ENCODE data around the gene RUNX2. TPM values are rescaled to one million over a fixed set of nuclear protein-coding genes. Genes with fewer than 3 reads are reported as not detected.

RUNX2 gene
- total RNA-seq, 6 experiments from 2014 or later, result 7.4 to 12.7 (median 10.8) TPM

DNA sequence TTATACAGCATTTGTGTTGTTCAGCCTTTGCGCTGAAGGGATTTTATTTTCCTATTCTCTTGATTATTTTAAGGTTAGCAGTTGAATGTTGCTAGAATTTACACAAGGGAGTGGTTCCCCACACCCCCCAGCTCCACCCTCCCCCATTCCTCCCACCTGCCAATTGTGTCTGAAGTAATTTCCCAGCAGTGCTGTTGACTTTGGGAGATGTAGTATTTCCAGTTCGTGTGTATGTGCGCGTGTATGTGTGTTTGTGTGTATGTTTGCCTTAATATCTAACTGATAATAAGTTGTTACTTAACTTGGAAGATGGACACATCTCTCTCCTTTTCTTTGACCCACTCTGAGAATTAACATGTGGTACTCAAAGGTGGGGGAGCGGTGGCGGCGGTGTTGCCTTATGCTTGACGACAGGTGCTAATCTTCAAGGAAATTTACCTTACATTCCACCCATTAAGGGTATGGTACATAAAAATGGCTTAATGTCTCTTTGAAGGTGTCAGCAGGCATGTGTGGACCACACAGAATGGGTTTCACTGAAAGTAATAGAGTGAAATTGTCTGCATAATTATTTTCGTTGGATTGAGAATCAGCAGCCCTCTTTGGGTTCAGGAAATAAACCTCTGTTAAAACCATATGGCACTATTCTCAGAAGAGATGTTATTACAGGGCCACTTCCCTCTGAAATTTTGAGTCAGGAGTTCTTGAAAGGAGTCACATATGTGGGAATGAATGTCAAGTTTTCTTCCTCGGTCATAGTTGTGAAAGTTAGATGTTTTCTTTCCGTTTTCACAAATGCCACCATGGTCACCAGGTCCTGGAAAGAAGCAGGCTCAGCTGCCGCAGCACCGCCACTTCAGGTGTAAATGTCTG, 145.2 kb downstream of the RUNX2 start:
- no peak overlapping the region for H3K27ac Mint-ChIP-seq
- peaks cover 24% of the 10 kb centered on the region; the same call in 1 of the 2 replicates for H3K36me3 Mint-ChIP-seq (ENCODE audit: low read depth)
- TF ChIP-seq, protein P1, sequence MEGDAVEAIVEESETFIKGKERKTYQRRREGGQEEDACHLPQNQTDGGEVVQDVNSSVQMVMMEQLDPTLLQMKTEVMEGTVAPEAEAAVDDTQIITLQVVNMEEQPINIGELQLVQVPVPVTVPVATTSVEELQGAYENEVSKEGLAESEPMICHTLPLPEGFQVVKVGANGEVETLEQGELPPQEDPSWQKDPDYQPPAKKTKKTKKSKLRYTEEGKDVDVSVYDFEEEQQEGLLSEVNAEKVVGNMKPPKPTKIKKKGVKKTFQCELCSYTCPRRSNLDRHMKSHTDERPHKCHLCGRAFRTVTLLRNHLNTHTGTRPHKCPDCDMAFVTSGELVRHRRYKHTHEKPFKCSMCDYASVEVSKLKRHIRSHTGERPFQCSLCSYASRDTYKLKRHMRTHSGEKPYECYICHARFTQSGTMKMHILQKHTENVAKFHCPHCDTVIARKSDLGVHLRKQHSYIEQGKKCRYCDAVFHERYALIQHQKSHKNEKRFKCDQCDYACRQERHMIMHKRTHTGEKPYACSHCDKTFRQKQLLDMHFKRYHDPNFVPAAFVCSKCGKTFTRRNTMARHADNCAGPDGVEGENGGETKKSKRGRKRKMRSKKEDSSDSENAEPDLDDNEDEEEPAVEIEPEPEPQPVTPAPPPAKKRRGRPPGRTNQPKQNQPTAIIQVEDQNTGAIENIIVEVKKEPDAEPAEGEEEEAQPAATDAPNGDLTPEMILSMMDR (IDR thresholded peaks at IDR 0.05), result no peak
- no peaks in the 10 kb centered on the region for H3K27me3 Mint-ChIP-seq (ENCODE audit: insufficient read depth)
- no peak overlapping the region for H3K4me3 Mint-ChIP-seq
- no peaks in the 10 kb centered on the region for H3K9me3 Mint-ChIP-seq
- no peak for DNase-seq
- H3K4me1 Mint-ChIP-seq (ENCODE audit: low read depth), result peaks cover 28% of the 10 kb centered on the region

DNA sequence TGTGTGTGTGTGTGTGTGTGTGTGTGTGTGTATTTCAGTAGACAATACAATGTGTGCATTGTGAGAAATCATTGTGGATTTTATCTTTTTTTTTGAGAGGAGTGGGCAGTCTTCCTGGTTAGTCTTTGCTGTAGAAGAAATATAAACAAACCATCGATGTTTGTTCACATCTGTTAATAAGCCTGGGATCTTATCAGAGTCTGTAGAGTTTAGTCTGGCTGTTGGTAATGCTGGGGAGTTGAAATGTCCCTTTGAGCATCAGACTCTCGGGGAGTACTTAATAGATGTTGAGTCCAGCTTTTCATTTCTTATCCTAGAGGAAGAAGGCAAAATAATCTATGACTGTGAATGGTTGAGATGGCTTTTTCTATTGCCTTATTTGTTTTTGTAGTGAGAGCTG, 146.2 kb downstream of the RUNX2 start:
- no peaks in the 10 kb centered on the region for H3K9me3 Mint-ChIP-seq
- peaks cover 28% of the 10 kb centered on the region for H3K4me1 Mint-ChIP-seq (ENCODE audit: low read depth)
- no peak overlapping the region for H3K4me3 Mint-ChIP-seq
- TF ChIP-seq, protein P1 (IDR thresholded peaks at IDR 0.05), result no peak
- peak overlapping the region; percentile 31; the same call in 1 of the 2 replicates for H3K27ac Mint-ChIP-seq
- H3K36me3 Mint-ChIP-seq (ENCODE audit: low read depth), result peaks cover 24% of the 10 kb centered on the region; the same call in 1 of the 2 replicates
- DNase-seq, result no peak
- no peaks in the 10 kb centered on the region for H3K27me3 Mint-ChIP-seq (ENCODE audit: insufficient read depth)

DNA sequence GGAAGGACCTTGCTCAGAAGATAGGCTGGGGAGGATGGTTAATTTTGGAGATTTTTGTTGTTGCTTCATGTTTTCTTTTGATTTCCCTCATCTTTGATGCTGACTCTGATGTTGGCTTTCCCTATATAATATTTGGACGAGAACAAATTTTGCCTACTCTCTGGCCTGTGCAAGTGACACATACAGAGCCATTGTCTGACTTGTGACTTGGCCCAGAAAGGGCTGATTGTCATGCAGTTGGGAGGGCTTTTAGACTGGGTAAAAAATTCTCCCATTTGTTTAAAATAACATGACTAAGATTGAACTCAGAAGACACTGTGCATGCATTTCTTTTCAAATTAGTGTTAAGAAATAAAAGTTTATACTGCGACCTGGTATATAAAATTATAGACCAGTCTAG, 148.2 kb downstream of the RUNX2 start:
- peaks cover 13% of the 10 kb centered on the region; the same call in 1 of the 2 replicates for H3K36me3 Mint-ChIP-seq (ENCODE audit: low read depth)
- H3K9me3 Mint-ChIP-seq, result no peaks in the 10 kb centered on the region
- H3K4me3 Mint-ChIP-seq, result no peak overlapping the region
- TF ChIP-seq, protein P1 (IDR thresholded peaks at IDR 0.05), result no peak
- H3K4me1 Mint-ChIP-seq (ENCODE audit: low read depth), result peaks cover 45% of the 10 kb centered on the region
- H3K27me3 Mint-ChIP-seq (ENCODE audit: insufficient read depth), result no peaks in the 10 kb centered on the region
- no peak for DNase-seq
- no peak overlapping the region for H3K27ac Mint-ChIP-seq

DNA sequence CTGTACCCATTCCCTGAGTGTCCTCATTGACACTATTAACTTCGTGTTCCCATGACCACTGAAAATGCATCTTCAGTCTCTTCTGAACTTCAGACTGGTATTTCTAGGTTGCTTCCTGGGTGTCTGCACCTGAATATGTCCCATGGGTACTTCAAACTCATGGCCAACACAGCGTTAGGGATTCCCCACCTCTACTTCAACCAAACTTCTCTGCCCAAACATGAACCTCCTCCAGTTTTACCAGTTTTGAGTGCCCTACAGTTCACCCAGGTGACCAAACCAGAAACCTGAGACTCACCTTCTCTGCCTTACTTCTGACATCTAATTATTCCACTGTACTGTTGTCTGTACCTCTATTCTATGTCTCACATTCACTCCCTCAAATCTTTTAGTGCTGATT, 149.1 kb downstream of the RUNX2 start:
- H3K9me3 Mint-ChIP-seq, result no peaks in the 10 kb centered on the region
- H3K36me3 Mint-ChIP-seq (ENCODE audit: low read depth), result peaks cover 9% of the 10 kb centered on the region; the same call in 1 of the 2 replicates

DNA sequence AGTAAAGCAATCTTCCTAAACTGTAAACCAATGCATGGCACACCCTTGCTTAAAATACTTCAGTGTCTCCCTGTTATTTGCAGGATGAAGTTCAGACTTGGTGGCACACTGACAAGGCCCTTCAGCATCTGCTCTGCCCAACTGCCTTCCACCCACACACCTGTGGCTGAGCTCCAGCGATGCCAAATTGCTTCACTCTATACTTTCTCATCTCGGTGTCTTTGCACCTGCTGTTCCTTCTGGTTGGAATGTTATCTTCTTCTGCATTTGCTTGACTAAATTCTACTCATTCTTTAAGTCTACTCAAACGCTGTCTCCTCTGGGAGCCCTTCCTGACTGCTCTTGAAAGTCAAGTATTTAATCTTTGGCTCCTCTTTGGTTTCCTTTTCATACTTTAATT, 149.7 kb downstream of the RUNX2 start:
- TF ChIP-seq, protein P1 (IDR thresholded peaks at IDR 0.05), result no peak
- Mint-ChIP-seq H3K27ac (no peak overlapping the region), H3K4me3 (no peak overlapping the region), H3K4me1 (ENCODE audit: low read depth) (peaks cover 54% of the 10 kb centered on the region), H3K36me3 (ENCODE audit: low read depth) (peaks cover 7% of the 10 kb centered on the region; the same call in 1 of the 2 replicates), H3K9me3 (no peaks in the 10 kb centered on the region), H3K27me3 (ENCODE audit: insufficient read depth) (no peaks in the 10 kb centered on the region)
- no peak for DNase-seq

More for the DNA sequence above, 149.1 kb downstream of the RUNX2 start:
- no peak overlapping the region for H3K4me3 Mint-ChIP-seq
- DNase-seq, result no peak
- no peak overlapping the region for H3K27ac Mint-ChIP-seq
- peaks cover 52% of the 10 kb centered on the region for H3K4me1 Mint-ChIP-seq (ENCODE audit: low read depth)
- TF ChIP-seq, protein P1 (IDR thresholded peaks at IDR 0.05), result no peak
- no peaks in the 10 kb centered on the region for H3K27me3 Mint-ChIP-seq (ENCODE audit: insufficient read depth)

Data from HFFc6 (cell line).